Activated naive CD8-positive, alpha-beta T cell treated with anti-CD3 and anti-CD28 coated beads, Interleukin-2, amount 50 U/mL, for 16 hours (primary cell): ENCODE measurements around the gene GLE1.
"Not testable (repeated sequence)": the region's sequence is repeated elsewhere in the genome, so short reads cannot be mapped to it uniquely, and the experiment has no call there.

Source experiments
- DNase-seq: peaks from one replicate; pipeline ENCODE4 v3.0.0-alpha.2; 2020; ENCODE audit warnings: low read depth, low spot score

GLE1 gene

GRCh38 chr9:128552153-128552743 lies 47.7 kb downstream of the GLE1 start, which contains the start of gene SPTAN1:
TSS of gene SPTAN1 (plus strand) at chr9:128552587. CDS start at chr9:128566741, 14,154 bp downstream.
- peak; percentile 89 for DNase-seq

- no peak for DNase-seq
These were observed 48.4 kb downstream of the GLE1 start for GRCh38 chr9:128552744-128553440.

- DNase-seq, result no peak
These were observed 49.2 kb downstream of the GLE1 start for GRCh38 chr9:128553728-128554127.

GRCh38 chr9:128554155-128554862 lies 49.8 kb downstream of the GLE1 start:
- no peak for DNase-seq

- DNase-seq, result no peak
These were observed 50.7 kb downstream of the GLE1 start for GRCh38 chr9:128555180-128555721.

GRCh38 chr9:128556276-128556675 lies 51.8 kb downstream of the GLE1 start:
- DNase-seq, result no peak

GRCh38 chr9:128556926-128557634 lies 52.6 kb downstream of the GLE1 start:
- DNase-seq, result no peak

GRCh38 chr9:128558431-128559310 lies 54.2 kb downstream of the GLE1 start:
- peak; percentile 25 for DNase-seq

GRCh38 chr9:128565578-128565977 lies 61.1 kb downstream of the GLE1 start:
- no peak for DNase-seq

GRCh38 chr9:128568470-128569078 lies 64.1 kb downstream of the GLE1 start:
- no peak for DNase-seq

- DNase-seq, result no peak
These were observed 71.0 kb downstream of the GLE1 start for GRCh38 chr9:128575469-128575868.

- no peak for DNase-seq
These were observed 71.4 kb downstream of the GLE1 start for GRCh38 chr9:128575916-128576315.

GRCh38 chr9:128577206-128577605 lies 72.7 kb downstream of the GLE1 start:
- no peak for DNase-seq

GRCh38 chr9:128579194-128579593 lies 74.7 kb downstream of the GLE1 start:
- no peak for DNase-seq

- DNase-seq, result no peak
These were observed 76.2 kb downstream of the GLE1 start for GRCh38 chr9:128580731-128581130.

- not testable (repeated sequence) for DNase-seq
These were observed 80.6 kb downstream of the GLE1 start for GRCh38 chr9:128585155-128585554.

- DNase-seq, result not testable (repeated sequence)
These were observed 82.4 kb downstream of the GLE1 start for GRCh38 chr9:128586934-128587333.

GRCh38 chr9:128587453-128587852 lies 82.9 kb downstream of the GLE1 start:
- peak; percentile 27 for DNase-seq

- DNase-seq, result no peak
These were observed 84.2 kb downstream of the GLE1 start for GRCh38 chr9:128588581-128589233.
